SH-SY5Y (cell line): ENCODE data around the gene LPAR6.

ENCODE experiments used
- GATA2 ChIP-seq: IDR thresholded peaks from 2 replicates; pipeline ENCODE4 v1.6.1; 2011; ENCODE audit warnings: mild to moderate bottlenecking, low read depth, low read length
- GATA3 ChIP-seq: IDR thresholded peaks from 2 replicates; pipeline ENCODE4 v1.6.1; 2011; ENCODE audit warnings: low read depth, mild to moderate bottlenecking, low read length, moderate library complexity

DNA sequence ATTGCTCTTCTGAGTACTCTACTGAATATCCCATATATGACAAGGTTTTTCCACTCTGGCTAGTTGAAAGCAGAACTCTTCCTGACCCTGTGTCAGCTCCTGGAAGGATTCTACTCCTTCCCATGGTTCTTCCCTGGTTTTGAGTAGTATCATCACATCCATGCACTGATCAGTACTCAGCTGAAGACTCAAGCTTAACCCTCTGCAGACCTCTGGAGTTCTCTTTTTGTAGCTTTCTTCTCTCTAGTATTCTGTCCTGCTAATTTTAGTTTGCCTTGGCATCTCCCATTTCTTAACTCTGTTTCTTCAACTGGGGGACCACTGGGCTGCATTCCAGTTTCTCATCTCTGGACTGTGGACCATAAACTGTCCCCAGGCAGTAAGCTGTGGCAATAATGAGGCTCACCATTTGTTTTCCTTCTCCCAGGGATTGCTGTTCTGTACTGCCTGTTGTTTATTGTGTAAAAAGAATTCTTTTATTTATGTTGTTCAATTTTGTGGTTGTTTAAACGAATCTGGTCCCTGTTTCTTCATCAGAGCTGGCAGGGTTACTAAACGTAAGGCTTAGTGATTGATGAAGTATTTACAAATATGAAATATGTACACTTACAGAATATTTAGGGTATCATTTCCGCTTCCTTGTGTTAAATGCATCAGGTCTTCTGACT, 19.7 kb downstream of the LPAR6 start:
- no peak for TF ChIP-seq GATA3
- no peak for TF ChIP-seq GATA2
